Right lobe of liver (tissue), 6 donors: ENCODE data around the gene CACNA1E. TPM values are rescaled to one million over a fixed set of nuclear protein-coding genes. Genes with fewer than 3 reads are reported as not detected.
A peak's percentile ranks its signal among the peaks of the same experiment; 100 is the strongest.

Source experiments
- ATAC-seq, 4 donors: fragments of 200-7000 bp; cut with Tn5 transposase; one replicate each; pipeline ENCODE4 v1.9.1; 2020; ENCODE audit warnings: mild to moderate bottlenecking in 4 of 4, moderate library complexity in 4 of 4
- DNase-seq, 3 donors: peaks; one replicate each; pipeline ENCODE4 v3.0.0-alpha.2; 2020
- H3K27ac ChIP-seq, 3 donors: fragments of 200-600 bp; one replicate each; pipeline ENCODE4 v1.8.0; 2022
- H3K27me3 ChIP-seq, 2 donors: fragments of 200-600 bp; one replicate each; pipeline ENCODE4 v1.8.0; 2022
- H3K36me3 ChIP-seq, 4 donors: fragments of 200-600 bp; sonication (generic) in 1 of 4; one replicate each; pipeline versions ENCODE4 v1.5.1 to v1.8.0; 2017 to 2022; ENCODE audit warnings: control low read depth in 1 of 4
- H3K4me1 ChIP-seq, 4 donors: fragments of 200-600 bp; sonication (generic) in 1 of 4; one replicate each; pipeline versions ENCODE4 v1.5.1 to v1.8.0; 2017 to 2022; ENCODE audit warnings: control low read depth in 1 of 4
- H3K4me3 ChIP-seq, 3 donors: fragments of 200-600 bp; one replicate each; pipeline ENCODE4 v1.8.0; 2022
- H3K9me3 ChIP-seq, 4 donors: fragments of 200-600 bp; sonication (generic) in 1 of 4; one replicate each; pipeline versions ENCODE4 v1.5.1 to v1.8.0; 2017 to 2022; ENCODE audit warnings: control low read depth in 1 of 4
- CTCF ChIP-seq, 4 donors: fragments of 200-600 bp in 3 of 4; fragments of 450-650 bp in 1 of 4; IDR thresholded peaks; one replicate each; pipeline versions ENCODE4 v1.5.1 to v1.8.0; 2016 to 2022; ENCODE audit warnings: antibody characterized with exemption in 4 of 4, mild to moderate bottlenecking in 2 of 4
- POLR2A ChIP-seq: fragments of 450-650 bp; IDR thresholded peaks from one replicate; pipeline ENCODE4 v1.6.1; 2017; ENCODE audit warnings: antibody characterized with exemption, mild to moderate bottlenecking
- WGBS: methylation state at CpG from one replicate; pipeline ENCODE4 v1.1.6; 2018; ENCODE audit warnings: low coverage, low lambda C conversion rate; ENCODE audit not compliant: insufficient coverage; ENCODE audit errors: missing lambda C conversion rate; 5-methylcytosine and 5-hydroxymethylcytosine counted together
- intact Hi-C, 2 donors: fragments of 100-400 bp; cut with DNase I; formaldehyde crosslinking; loops; one replicate each; pipeline versions ENCODE4 v1.11.2 to v1.14.1; 2022
- total RNA-seq, 6 experiments: library from RNA; depleted of rRNA in 2 of 6; stranded (reverse); fragments of >200 nt in 2 of 6; fragmentation: NEBNext Ultra II Directional in 3 of 6; extraction: Animal tissue kit (Norgen Biotek cat#: 25700) in 3 of 6; gene quantifications; one replicate each; pipeline versions ENCODE4 v1.1.0 to v1.2.4, GENCODE V29; 2016 to 2023
- donor health status: DM: no; HTN: yes; CAD: no.
- donor health status: DM: no; HTN: no; CAD: no.
- donor health status: DM: no; HTN: no; CAD: no.
- donor health status: DM: no; HTN: yes; CAD: no.
- donor health status: DM: no; HTN: yes; CAD: no.

CACNA1E gene
- total RNA-seq, 6 experiments from 2014 or later: 0.05 to 0.09 (median 0.06) TPM; not detected in 2

DNA sequence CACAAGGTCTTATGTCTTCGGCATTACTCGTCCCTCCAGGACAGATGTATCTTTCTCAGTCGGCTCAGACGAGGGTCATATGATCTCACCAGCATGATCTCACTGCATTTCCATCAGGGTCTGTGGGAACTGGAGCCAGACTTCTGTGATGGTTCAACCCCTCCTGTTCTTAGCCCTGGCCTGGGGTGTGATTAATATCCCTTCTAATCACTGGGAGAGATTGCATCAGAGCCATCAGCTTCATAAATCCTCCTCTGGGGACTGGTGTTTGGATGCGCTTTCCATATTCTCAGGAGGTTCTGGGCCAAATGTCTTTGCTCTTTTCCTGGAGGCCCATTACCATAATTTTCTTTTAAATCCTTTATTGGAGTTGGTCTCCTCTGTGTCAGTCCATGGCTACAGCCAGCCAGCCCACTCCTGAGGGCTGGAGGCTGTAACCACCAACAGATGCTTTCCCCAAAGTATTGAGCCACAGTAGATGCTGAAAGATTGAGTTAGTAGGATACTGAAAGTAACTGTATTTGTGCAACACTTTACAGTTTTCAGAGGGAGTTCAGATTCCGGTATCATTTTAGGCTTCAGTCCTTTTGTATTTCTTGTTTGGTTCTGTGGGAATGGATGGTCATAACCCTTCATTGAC is 20.0 kb downstream of the CACNA1E start:
- Histone ChIP-seq H3K4me3 (no peak overlapping the region), H3K4me1 (no peaks in the 10 kb centered on the region), H3K36me3 (no peaks in the 10 kb centered on the region), H3K9me3 (no peaks in the 10 kb centered on the region), H3K27ac (no peak overlapping the region), H3K27me3 (no peaks in the 10 kb centered on the region)
- TF ChIP-seq POLR2A: no peak
- no peak for TF ChIP-seq CTCF (IDR thresholded peaks at IDR 0.05)
- intact Hi-C loops: no loop called here
- 87% methylated on average over 6 of the region's 6 CpGs for WGBS
- ATAC-seq (no peak), DNase-seq (no peak)

DNA sequence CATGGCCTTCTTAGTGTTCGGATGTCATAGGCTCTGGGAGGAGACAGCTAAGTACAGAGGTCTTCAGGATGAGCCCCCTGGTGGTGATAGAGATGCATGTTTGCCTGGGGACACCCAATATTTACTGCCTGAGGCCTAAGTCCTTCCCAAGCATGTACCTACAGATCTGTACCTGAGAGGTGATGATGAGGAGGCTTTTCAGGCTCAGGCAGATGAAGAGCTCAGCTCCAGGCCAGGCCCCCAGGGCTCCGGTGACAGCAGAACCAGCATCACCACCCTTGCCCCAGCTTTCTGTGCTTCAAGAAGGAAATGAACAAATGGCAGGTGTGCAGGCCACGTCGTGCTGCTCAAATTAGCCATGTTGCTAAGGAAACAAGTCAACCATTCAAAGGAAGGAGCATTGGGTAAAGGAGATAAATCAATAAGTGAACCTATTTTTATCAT is 21.1 kb downstream of the CACNA1E start:
- no peak overlapping the region for H3K27ac ChIP-seq
- ATAC-seq: peak in 2 of 4 donors; percentile 18 to 33

DNA sequence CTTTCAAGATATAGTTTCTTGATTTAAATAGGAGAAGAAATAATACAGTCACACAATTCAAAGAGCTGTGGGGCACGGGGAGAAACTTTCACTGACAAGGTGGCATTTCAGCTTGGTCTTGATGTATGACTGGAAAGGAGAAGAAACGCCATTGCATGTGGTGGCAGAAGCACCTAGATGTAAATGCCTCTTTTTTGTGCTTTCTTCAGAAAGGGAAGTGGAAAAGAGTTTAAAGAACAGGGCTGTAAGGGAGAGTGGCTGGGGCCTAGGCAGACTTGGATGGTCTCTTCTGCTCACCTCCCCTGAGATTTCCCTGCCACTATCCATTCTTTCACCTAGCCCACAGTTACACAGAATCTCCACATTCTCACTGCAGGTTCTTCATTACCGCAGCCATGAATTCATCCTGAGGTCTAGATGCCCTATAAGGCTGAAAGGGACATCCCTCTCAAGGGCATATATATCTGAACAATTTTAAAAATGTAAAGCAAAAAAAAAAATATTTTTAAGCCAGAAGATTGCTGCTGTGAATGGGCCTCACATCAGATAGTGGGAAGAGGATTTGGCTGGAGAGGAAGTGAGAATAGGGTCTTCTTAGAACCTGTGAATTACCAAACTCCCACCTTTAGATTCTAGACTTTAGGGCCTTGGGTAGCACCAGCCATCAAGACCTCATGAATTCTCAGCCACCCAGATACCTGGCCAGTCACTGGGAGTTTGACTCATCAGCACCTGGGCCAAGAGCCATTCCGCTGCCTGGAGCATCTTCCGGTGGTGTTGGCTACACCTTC is 23.4 kb downstream of the CACNA1E start:
- intact Hi-C loops: no loop called here
- no peak for TF ChIP-seq CTCF (IDR thresholded peaks at IDR 0.05)
- no peak for TF ChIP-seq POLR2A
- Histone ChIP-seq H3K4me1 (no peaks in the 10 kb centered on the region), H3K36me3 (no peaks in the 10 kb centered on the region), H3K9me3 (no peaks in the 10 kb centered on the region), H3K27me3 (no peaks in the 10 kb centered on the region), H3K4me3 (no peak overlapping the region), H3K27ac (no peak overlapping the region)
- WGBS: 53% methylated on average over 3 of the region's 5 CpGs
- ATAC-seq: no peak
- no peak for DNase-seq

More for the DNA sequence above, 21.1 kb downstream of the CACNA1E start:
- WGBS: 56% methylated on average over 3 of the region's 4 CpGs
- Histone ChIP-seq H3K36me3 (no peaks in the 10 kb centered on the region), H3K27me3 (no peaks in the 10 kb centered on the region), H3K4me3 (no peak overlapping the region), H3K4me1 (no peaks in the 10 kb centered on the region), H3K9me3 (no peaks in the 10 kb centered on the region)
- intact Hi-C loops: no loop called here
- DNase-seq: no peak
- TF ChIP-seq CTCF (IDR thresholded peaks at IDR 0.05): peak in 1 of 4 donors; percentile 14
- TF ChIP-seq POLR2A: no peak

GRCh38 chr1:181508486-181509165 is 25.3 kb downstream of the CACNA1E start:
- TF ChIP-seq CTCF (IDR thresholded peaks at IDR 0.05) (no peak), POLR2A (no peak)
- 64% methylated on average over 7 of the region's 9 CpGs for WGBS
- Histone ChIP-seq H3K27ac (no peak overlapping the region), H3K36me3 (no peaks in the 10 kb centered on the region), H3K4me1 (no peaks in the 10 kb centered on the region), H3K27me3 (no peaks in the 10 kb centered on the region), H3K9me3 (no peaks in the 10 kb centered on the region), H3K4me3 (no peak overlapping the region)
- DNase-seq: no peak
- no peak for ATAC-seq
- intact Hi-C loops: no loop called here
